SK-N-MC (cell line): Measurements from ENCODE around the gene MAML3.

Experiments
- EZH2 ChIP-seq: fragments of 200-600 bp; sonication (generic); IDR thresholded peaks from one replicate; pipeline ENCODE4 v1.6.1; 2017; ENCODE audit warnings: antibody characterized with exemption
- FOXP2 ChIP-seq: optimal IDR thresholded peaks from 2 replicates; pipeline ENCODE3; 2011; ENCODE audit warnings: mild to moderate bottlenecking, moderate library complexity; ENCODE audit not compliant: insufficient read depth; ENCODE audit errors: extremely low read length, control extremely low read depth
- POLR2AphosphoS5 ChIP-seq: IDR thresholded peaks from 2 replicates; pipeline ENCODE4 v1.6.1; 2012; ENCODE audit warnings: mild to moderate bottlenecking, low read depth, low read length, borderline replicate concordance

DNA sequence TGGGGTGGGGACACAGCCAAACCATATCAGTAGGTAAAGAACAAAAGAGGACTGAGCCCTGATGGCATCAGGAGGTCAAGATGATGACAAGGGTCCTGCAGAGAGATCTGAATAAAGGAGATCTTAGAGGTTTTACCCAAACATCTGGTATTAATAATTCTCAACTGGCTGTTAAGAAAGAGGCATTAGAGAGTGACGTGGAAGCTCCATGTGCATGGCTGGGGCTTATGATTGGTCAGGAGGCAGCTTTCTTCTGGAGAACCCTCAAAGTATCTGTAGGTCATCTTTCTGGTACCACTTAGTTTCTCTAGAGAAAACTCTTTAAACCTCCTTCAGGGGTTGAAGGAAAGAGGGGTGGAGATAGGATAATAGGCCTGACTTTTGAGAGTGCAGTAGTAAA, 469.6 kb downstream of the MAML3 start:
- TF ChIP-seq POLR2AphosphoS5 = no peak
- TF ChIP-seq EZH2 = no peak
- no peak for TF ChIP-seq FOXP2
